AG04449 (cell line): Measurements from ENCODE around the gene NCF4.

Source experiments
- CTCF ChIA-PET: fragments of 350-600 bp; formaldehyde crosslinking; extraction: SDS; loops from one replicate; lab custom pipeline; 2021; ENCODE audit warnings: antibody characterized with exemption; lab: Yijun Ruan, JAX
- POLR2A ChIA-PET: fragments of 400-600, 350-600 bp; formaldehyde crosslinking; extraction: SDS; loops from one replicate; lab custom pipeline; 2020; ENCODE audit warnings: antibody characterized with exemption, inconsistent platforms; lab: Yijun Ruan, JAX
- DNase-seq: peaks from one replicate; pipeline ENCODE4 v3.0.0-alpha.2; 2010; ENCODE audit warnings: low read depth, low spot score
- H3K4me3 ChIP-seq: 2 replicates; pipeline ENCODE4 v1.5.1; 2011; ENCODE audit warnings: low read depth, mild to moderate bottlenecking, control low read depth, low read length
- CTCF ChIP-seq: IDR thresholded peaks from one replicate; pipeline ENCODE4 v1.5.1; 2011; ENCODE audit warnings: mild to moderate bottlenecking, moderate library complexity, low read length, control low read depth, inconsistent platforms; ENCODE audit not compliant: insufficient read depth; ENCODE audit errors: missing control alignments

Gene NCF4

GRCh38 chr22:36858156-36858555 lies 2.6 kb upstream of the NCF4 start:
- H3K4me3 ChIP-seq, result no peak overlapping the region
- no peak for TF ChIP-seq CTCF
- ChIA-PET POLR2A (no interaction called here), CTCF (interaction anchor here (0.8 to 10.1 kb wide), 16 partner anchors 8 to 314 kb away, joined by 3 to 181 read pairs (median 33); partner anchors contain the start of gene IFT27)
- DNase-seq, result no peak

GRCh38 chr22:36858966-36859365 lies 1.8 kb upstream of the NCF4 start:
- ChIA-PET CTCF (interaction anchor here (0.6 to 10.1 kb wide), 14 partner anchors 7 to 1634 kb away, joined by 3 to 181 read pairs (median 46); partner anchors contain the start of gene IFT27), POLR2A (no interaction called here)
- no peak for DNase-seq
- no peak overlapping the region for H3K4me3 ChIP-seq
- no peak for TF ChIP-seq CTCF

- ChIA-PET POLR2A (no interaction called here), CTCF (interaction anchor here (0.8 to 10.1 kb wide), 12 partner anchors 8 to 339 kb away, joined by 3 to 181 read pairs (median 54); partner anchors contain the start of gene IFT27)
- DNase-seq, result no peak
- TF ChIP-seq CTCF, result no peak
- H3K4me3 ChIP-seq, result no peak overlapping the region
Measured at GRCh38 chr22:36860017-36860416, 789 bp upstream of the NCF4 start.

GRCh38 chr22:36860438-36860820 lies 377 bp upstream of the NCF4 start:
- no peak for TF ChIP-seq CTCF
- CTCF ChIA-PET, result interaction anchor here (0.8 to 10.1 kb wide), 9 partner anchors 8 to 339 kb away, joined by 3 to 181 read pairs (median 65); partner anchors contain the start of gene IFT27

GRCh38 chr22:36862251-36863242 lies 1.7 kb downstream of the NCF4 start:
- H3K4me3 ChIP-seq, result no peak overlapping the region
- no peak for DNase-seq
- TF ChIP-seq CTCF, result no peak
- ChIA-PET POLR2A (interaction anchor here (0.7 kb wide), 1 partner anchor 156 kb away, joined by 3 read pairs; no protein-coding TSS in a partner anchor), CTCF (interaction anchor here (0.9 to 8.2 kb wide), 3 partner anchors 9 to 318 kb away, joined by 4 to 153 read pairs (median 18); no protein-coding TSS in a partner anchor)

More at GRCh38 chr22:36860438-36860820, 377 bp upstream of the NCF4 start:
- H3K4me3 ChIP-seq, result no peak overlapping the region
- POLR2A ChIA-PET, result no interaction called here
- DNase-seq, result no peak

GRCh38 chr22:36863281-36863680 lies 2.5 kb downstream of the NCF4 start:
- DNase-seq, result no peak
- ChIA-PET POLR2A (no interaction called here), CTCF (interaction anchor here (1.2 to 4.7 kb wide), 2 partner anchors 11 to 404 kb away, joined by 3 to 18 read pairs; no protein-coding TSS in a partner anchor)
- TF ChIP-seq CTCF, result no peak
- no peak overlapping the region for H3K4me3 ChIP-seq
